HG02943 (cell line): Measurements from ENCODE around the gene HOXB3.

Source experiments
- ATAC-seq: cut with Tn5 transposase; IDR thresholded peaks from one replicate; pipeline ENCODE4 v1.9.1; 2021; ENCODE audit warnings: mild to moderate bottlenecking, low read depth, moderate library complexity; ENCODE audit not compliant: unreplicated experiment

Gene HOXB3

DNA sequence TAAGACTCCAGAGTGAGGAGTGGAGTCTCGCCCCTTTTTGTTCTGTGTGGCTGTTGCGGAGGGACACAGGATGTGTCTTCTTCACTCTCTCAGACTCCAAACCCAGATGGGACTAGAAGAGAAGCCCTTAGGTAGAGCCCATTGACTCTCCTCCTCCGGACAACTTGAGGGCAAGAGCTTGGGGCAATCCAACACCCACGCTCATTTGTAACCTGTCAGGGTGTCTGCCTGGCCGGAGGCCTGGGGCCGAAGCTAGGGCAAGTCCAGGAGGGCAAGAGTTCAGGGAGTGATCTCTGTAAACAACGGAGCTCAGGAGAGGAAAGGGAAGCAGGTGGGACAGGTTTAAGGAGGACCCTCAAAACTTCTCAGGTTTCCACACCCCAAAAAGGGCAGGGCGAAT, 57.8 kb downstream of the HOXB3 start:
- ATAC-seq: no peak

DNA sequence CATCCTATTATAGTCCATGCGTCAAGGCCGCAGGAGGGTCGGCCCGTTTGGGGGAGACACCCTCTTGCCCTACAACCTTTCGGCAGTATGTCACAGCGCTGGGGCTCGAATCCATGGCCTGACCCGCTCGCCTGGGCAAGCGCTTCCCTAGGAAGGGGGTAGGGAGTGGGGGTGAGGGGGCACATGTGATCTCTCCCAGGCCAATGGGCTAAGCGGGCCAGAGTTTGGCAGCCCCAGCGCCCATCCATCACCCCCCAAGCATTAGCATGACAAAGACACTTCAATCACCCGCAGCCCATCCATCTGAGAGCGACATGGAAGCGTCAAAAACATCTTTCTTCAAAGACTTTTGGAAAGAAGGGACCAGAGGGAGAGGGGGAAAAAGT, 59.2 kb downstream of the HOXB3 start, which contains the start of gene HOXB1:
Gene HOXB1 (minus strand): TSS at position 125 of the 386 bp plus-strand sequence. CDS start 107 bp downstream, at position 18.
- no peak for ATAC-seq

DNA sequence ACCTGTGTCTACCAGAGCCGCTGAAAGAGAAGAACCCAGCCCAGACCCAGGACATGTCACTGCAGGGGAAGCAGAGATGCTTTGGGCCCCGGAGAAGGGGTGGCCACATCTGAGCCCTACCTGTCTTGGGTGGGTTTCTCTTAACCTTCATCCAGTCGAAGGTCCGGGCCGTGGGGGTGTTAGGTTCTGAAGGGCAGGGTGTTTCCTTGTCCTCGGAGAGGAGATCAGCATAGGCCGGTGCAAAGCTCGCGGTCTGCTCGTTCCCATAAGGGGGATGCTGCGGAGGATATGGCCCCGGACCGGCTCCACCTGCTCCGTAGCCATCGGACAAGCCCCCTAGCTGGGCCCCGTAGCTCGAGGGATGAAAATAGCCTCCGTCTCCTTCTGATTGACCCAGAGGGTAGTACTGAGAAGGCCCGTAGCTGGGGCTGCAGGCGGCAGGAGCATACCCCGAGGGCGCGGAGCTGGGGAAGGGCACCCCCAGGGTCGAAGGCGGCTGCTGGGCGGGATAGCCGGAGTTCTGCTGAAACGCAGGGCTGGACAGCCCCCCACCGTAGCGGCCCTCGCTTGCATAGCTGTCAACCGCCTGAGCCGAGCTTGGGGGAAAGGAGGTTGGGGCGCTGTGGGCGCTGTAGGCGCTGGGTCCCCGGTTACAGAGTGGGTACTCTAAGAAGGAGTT, 59.7 kb downstream of the HOXB3 start:
- ATAC-seq: no peak

- no peak for ATAC-seq
These were observed 60.4 kb downstream of the HOXB3 start for GRCh38 chr17:48529683-48530009.

- ATAC-seq: no peak
These were observed 60.9 kb downstream of the HOXB3 start for GRCh38 chr17:48528936-48529682.

GRCh38 chr17:48528153-48528935, 61.7 kb downstream of the HOXB3 start:
- ATAC-seq: no peak

- no peak for ATAC-seq
These were observed 62.5 kb downstream of the HOXB3 start for GRCh38 chr17:48527547-48527932.

DNA sequence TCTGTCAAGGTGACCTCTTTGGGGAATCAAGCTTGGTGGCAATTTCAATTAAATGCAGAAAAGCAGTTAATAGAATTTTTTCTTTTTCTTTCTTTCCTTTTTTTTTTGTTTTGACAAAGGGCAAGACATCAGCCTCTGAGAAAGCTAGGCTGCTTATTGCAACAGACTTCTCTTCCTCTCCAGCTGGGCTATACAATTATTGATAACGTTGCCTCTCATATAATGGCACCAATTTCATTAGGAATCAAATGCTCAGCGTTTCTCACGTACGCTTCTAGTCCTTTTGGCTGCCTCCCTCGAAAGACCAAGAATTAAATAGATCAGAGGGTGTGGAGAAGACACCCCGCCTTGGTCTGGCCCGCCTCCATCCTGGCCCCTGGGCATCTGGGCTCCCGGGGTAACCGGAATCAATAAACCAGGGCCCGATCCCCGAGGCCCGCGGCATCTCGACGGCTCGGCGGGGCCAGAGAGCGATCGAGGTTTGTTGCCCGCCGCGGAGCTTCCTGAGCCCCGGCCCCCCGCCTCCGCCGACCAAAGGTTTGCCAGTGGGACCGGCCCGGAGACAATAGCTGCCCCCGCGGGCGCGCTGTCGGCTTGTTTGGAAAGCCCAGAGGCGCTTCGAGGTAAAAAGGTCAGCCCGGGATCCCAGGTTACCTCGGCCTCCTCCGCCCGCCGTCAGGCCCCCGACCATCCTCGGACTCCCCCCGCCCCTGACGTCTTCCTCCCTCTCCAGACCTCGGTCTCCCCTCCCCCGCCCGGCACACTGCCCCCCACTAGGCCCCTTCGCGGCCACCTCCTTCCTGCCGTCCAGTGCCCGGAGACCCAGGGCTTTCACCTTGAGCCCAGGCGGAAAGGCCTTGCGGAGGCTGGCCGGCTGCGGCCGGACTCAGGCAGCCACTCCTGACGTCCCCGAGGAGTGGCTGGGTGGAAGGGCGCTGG, 63.2 kb downstream of the HOXB3 start:
- ATAC-seq: no peak

DNA sequence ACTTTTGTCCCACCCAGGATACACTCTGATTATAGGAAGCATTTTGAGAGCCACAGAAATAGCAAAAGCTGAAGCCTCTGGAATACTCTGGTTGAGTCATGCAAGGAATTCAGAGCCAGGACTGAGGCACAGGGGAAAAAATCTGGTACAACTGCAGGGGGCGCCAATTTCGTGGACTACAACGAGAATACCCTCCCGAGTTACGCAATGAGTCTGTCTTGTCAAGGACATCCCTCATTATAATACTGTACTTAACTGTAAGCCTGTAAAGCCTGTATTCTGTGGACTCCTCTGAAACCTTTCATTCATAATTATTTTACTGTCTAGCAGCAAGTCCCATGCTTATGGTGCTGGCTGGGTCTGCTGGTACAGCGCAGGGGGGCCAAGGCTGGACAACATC, 67.0 kb downstream of the HOXB3 start:
- ATAC-seq: no peak

DNA sequence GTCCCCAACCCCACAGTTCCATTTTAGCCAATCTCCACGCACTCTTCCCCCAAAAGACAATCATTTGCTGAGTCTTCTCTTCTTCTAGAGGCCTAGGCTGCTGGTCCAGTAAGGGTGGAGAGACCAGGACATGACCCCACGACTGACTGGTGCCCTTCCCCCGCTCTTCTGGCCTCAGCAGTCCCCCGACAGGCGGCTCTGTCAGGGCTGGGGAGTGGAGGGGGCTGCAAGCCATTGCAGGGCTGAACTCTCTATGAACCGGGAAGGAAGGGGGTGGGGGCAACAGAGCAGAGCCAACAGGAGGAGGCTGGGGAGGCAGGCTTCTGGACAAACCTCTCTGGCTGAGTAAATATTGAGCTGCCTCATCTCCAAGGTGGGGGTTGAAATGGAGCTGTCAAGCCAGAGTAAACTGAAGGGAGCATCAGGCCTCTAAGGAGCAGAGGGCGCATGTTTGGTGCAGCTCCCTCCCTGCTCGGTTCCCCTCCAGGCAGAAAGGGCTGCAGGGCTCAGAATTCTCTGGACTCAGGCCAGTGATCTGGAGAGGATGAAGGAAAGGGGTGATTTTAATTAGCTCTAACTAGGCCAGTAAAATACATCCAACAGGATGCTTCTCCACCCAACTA, 67.9 kb downstream of the HOXB3 start:
- no peak for ATAC-seq

GRCh38 chr17:48520631-48521079, 69.4 kb downstream of the HOXB3 start:
- ATAC-seq: no peak

DNA sequence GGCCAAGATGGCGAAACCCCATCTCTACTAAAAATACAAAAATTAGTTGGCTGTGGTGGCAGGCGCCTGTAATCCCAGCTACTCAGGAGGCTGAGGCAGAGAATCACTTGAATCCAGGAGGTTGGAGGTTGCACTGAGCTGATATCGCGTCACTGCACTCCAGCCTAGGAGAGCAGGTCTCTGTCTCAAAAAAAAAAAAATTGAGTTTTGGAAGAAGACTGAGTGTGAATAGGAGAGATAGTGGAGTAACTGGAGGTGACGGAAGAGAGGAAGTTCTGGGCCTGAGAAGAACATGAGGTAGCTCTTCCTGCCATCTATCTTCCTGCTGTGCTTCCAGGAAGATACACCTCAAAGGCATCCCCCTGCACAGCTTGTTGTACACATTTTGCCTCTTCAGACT, 70.6 kb downstream of the HOXB3 start:
- no peak for ATAC-seq

DNA sequence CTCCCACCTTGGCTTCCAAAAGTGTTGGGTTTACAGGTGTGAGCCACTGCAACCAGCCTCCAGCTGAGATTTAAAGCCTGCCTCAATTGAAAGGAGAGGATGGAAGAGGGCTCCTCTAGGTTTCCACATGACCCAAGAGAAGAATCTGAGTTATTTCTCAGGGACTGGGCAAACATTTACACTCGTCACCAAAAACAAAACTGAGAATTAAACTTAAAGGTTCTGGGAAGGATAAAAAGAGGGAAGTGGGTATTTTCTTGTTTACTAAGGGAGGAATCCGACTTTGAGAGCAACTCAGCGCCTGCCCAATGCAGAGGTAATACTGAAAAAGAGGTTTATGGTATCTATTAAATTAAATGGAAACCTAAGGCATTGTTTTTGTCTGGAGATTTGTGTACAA, 72.6 kb downstream of the HOXB3 start:
- ATAC-seq: no peak

GRCh38 chr17:48515925-48516900, 73.8 kb downstream of the HOXB3 start:
- ATAC-seq: no peak

- ATAC-seq: no peak
These were observed 75.6 kb downstream of the HOXB3 start for GRCh38 chr17:48514477-48514876.

GRCh38 chr17:48513666-48514455, 76.2 kb downstream of the HOXB3 start:
- ATAC-seq: no peak

DNA sequence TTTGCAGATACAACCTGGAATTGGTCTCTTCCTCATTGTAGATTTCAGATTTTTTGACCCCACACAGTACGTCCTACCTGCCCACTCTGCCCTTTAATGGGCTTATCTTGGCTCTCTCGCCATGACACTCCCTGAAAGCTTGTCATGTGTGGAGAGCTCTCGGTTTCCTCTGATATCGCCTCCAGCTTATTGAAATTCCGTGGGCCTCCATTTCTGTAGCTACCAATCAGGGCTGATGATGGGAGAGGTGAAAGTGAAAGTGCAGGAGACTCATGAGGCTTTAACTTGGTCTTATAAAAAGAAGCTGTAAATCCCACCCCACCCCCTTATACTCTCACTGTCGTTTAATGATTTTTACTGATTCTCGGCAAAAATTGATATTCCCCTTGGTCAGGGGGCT, 76.9 kb downstream of the HOXB3 start:
- ATAC-seq: no peak
